CD4-positive, alpha-beta memory T cell (primary cell): Measurements from ENCODE around the gene MAST2. TPM values are rescaled to one million over a fixed set of nuclear protein-coding genes. Genes with fewer than 3 reads are reported as not detected.
A peak's percentile ranks its signal among the peaks of the same experiment; 100 is the strongest.
"Not testable (repeated sequence)": the region's sequence is repeated elsewhere in the genome, so short reads cannot be mapped to it uniquely, and the experiment has no call there.

ENCODE experiments used
- CTCF ChIA-PET: fragments of 350-600 bp; sonication (Branson Sonifier 250); formaldehyde crosslinking; loops from one replicate; lab custom pipeline; 2021; ENCODE audit warnings: inconsistent platforms; ENCODE audit not compliant: partially characterized antibody; lab: Charles Lee
- POLR2A ChIA-PET: fragments of 350-600 bp; sonication (Branson Sonifier 250); formaldehyde crosslinking; loops from one replicate; lab custom pipeline; 2021; ENCODE audit not compliant: partially characterized antibody; lab: Charles Lee
- DNase-seq, 5 donors: peaks; one replicate each; pipeline versions ENCODE4 v3.0.0 to v3.0.0-alpha.2; 2020 to 2022; ENCODE audit warnings: mixed read lengths in 1 of 5
- H3K27ac ChIP-seq: one replicate; pipeline ENCODE4 v1.7.0; 2013; ENCODE audit warnings: low read depth, low read length
- H3K27me3 ChIP-seq: 2 replicates; pipeline ENCODE4 v1.7.0; 2013; ENCODE audit warnings: mild to moderate bottlenecking, low read length, moderate library complexity; ENCODE audit not compliant: insufficient read depth
- H3K36me3 ChIP-seq: 2 replicates; pipeline ENCODE4 v1.7.0; 2013; ENCODE audit warnings: mild to moderate bottlenecking, low read length, moderate library complexity; ENCODE audit not compliant: insufficient read depth
- H3K4me1 ChIP-seq: 2 replicates; pipeline ENCODE4 v1.7.0; 2013; ENCODE audit warnings: mild to moderate bottlenecking, low read length, moderate library complexity; ENCODE audit not compliant: insufficient read depth
- H3K4me3 ChIP-seq, 2 donors: one replicate each; pipeline ENCODE4 v1.7.0; 2013; ENCODE audit warnings: low read length in 2 of 2, mild to moderate bottlenecking in 1 of 2
- H3K9me3 ChIP-seq, 2 donors: one replicate each; pipeline ENCODE4 v1.7.0; 2013; ENCODE audit warnings: low read length in 2 of 2, control low read depth in 1 of 2; ENCODE audit not compliant: control insufficient read depth in 1 of 2
- H3K27ac Mint-ChIP-seq, 7 donors: one replicate each; pipeline ENCODE4 v1.8.0; 2020 to 2021; ENCODE audit warnings: mixed read lengths in 7 of 7, mild to moderate bottlenecking in 6 of 7, inconsistent platforms in 3 of 7, moderate library complexity in 3 of 7
- H3K27me3 Mint-ChIP-seq, 2 donors: one replicate each; pipeline ENCODE4 v1.8.0; 2020 to 2021; ENCODE audit warnings: mixed read lengths in 2 of 2
- H3K36me3 Mint-ChIP-seq, 2 donors: one replicate each; pipeline ENCODE4 v1.8.0; 2020 to 2021; ENCODE audit warnings: mixed read lengths in 2 of 2, inconsistent platforms in 1 of 2, mild to moderate bottlenecking in 1 of 2
- H3K4me1 Mint-ChIP-seq, 4 donors: one replicate each; pipeline ENCODE4 v1.8.0; 2020 to 2021; ENCODE audit warnings: mixed read lengths in 4 of 4, mild to moderate bottlenecking in 1 of 4
- H3K4me3 Mint-ChIP-seq, 8 donors: one replicate each; pipeline ENCODE4 v1.8.0; 2020 to 2021; ENCODE audit warnings: mixed read lengths in 8 of 8, mild to moderate bottlenecking in 7 of 8, moderate library complexity in 6 of 8, inconsistent platforms in 3 of 8
- H3K9me3 Mint-ChIP-seq, 8 donors: one replicate each; pipeline ENCODE4 v1.8.0; 2020 to 2021; ENCODE audit warnings: mixed read lengths in 8 of 8, mild to moderate bottlenecking in 5 of 8, inconsistent platforms in 3 of 8, moderate library complexity in 1 of 8
- intact Hi-C: fragments of 100-400 bp; cut with micrococcal nuclease; formaldehyde crosslinking; loops from one replicate; pipeline ENCODE4 v1.15.1; 2023
- polyA plus RNA-seq, 2 donors: library from polyadenylated mRNA; unstranded; fragments of 300-500 nt; fragmentation: Illumina TruSeq; gene quantifications; one replicate each; pipeline ENCODE4 v1.2.3, GENCODE V29; 2021
- total RNA-seq, 2 experiments: library from RNA; stranded (reverse); gene quantifications; one replicate each; pipeline ENCODE4 v1.2.3, GENCODE V29; 2021

Gene MAST2
- total and polyA plus RNA-seq, 4 experiments from 2014 or later: 0.65 to 9.9 (median 4.3) TPM

DNA sequence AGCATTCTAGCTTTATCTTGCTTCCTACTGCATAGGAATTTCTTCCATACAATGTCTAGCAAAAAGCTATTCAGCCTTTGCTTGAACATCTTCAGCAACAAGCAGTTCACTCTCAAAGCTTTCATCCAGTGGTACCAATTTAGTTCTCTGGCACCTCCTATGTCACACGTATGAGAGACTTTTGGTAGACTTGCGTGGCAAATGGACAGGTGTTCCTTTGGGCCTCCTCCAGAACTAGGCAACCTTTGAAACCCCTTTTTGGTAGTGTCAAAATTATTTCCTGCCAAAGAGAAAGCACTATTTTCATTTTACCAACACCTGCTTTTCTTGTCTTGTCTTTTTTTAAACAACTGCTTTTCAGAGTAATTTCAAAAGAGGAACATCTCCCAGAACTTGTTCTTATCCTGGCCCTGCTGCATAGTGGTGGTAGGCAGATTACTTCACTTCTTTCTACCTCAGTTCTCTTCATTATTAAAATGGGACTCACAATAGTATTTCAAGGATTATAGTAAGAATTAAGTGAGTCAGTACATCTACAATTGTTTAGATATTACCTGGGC is 122.4 kb downstream of the MAST2 start:
- H3K27me3 Mint-ChIP-seq: no peaks in the 10 kb centered on the region
- CTCF ChIA-PET: no interaction called here
- H3K9me3 ChIP-seq: no peaks in the 10 kb centered on the region
- H3K4me1 ChIP-seq: peaks cover 6% of the 10 kb centered on the region
- no peak for DNase-seq
- H3K36me3 ChIP-seq: no peaks in the 10 kb centered on the region
- peak overlapping the region in 1 of 8 donors; percentile 58 for H3K4me3 Mint-ChIP-seq
- no peaks in the 10 kb centered on the region for H3K9me3 Mint-ChIP-seq
- no peak overlapping the region for H3K27ac Mint-ChIP-seq
- intact Hi-C loops: no loop called here
- H3K27ac ChIP-seq: no peak overlapping the region
- H3K4me1 Mint-ChIP-seq: peaks cover 9 to 11% (median 9%) of the 10 kb centered on the region in 4 donors
- POLR2A ChIA-PET: no interaction called here
- no peaks in the 10 kb centered on the region for H3K27me3 ChIP-seq
- no peaks in the 10 kb centered on the region for H3K36me3 Mint-ChIP-seq
- H3K4me3 ChIP-seq: no peak overlapping the region

DNA sequence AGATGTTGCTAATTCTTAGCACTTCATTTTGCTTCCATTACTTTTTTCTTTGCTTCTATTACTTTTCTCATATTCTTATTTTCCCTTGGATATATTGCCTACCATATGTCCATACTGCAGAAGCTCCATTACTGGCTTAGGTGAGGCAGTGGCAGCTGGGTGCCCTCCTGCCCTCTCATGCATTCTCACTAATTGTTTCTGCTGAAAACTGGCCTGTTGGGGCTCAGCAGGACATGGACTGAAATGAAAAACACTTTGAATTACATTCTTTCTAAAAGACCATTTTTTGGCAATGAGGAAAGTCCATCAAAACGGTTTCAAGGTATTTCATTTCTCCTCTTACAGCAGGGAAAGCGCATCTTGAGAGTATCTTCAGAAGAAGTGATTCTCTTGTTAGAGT is 122.9 kb downstream of the MAST2 start:
- H3K4me1 Mint-ChIP-seq: peaks cover 9 to 11% (median 9%) of the 10 kb centered on the region in 4 donors
- Histone ChIP-seq H3K27ac (no peak overlapping the region), H3K4me3 (no peak overlapping the region), H3K36me3 (no peaks in the 10 kb centered on the region), H3K9me3 (no peaks in the 10 kb centered on the region), H3K4me1 (peaks cover 6% of the 10 kb centered on the region), H3K27me3 (no peaks in the 10 kb centered on the region)
- no peak for DNase-seq
- ChIA-PET POLR2A (no interaction called here), CTCF (no interaction called here)
- no peaks in the 10 kb centered on the region for H3K27me3 Mint-ChIP-seq
- H3K4me3 Mint-ChIP-seq: peak overlapping the region in 1 of 8 donors; percentile 58
- H3K27ac Mint-ChIP-seq: peak overlapping the region in 1 of 7 donors; percentile 57
- intact Hi-C loops: no loop called here
- H3K9me3 Mint-ChIP-seq: no peaks in the 10 kb centered on the region
- H3K36me3 Mint-ChIP-seq: no peaks in the 10 kb centered on the region

- H3K36me3 Mint-ChIP-seq, CTCF ChIA-PET, H3K27ac ChIP-seq, H3K9me3 Mint-ChIP-seq, H3K4me3 ChIP-seq, H3K27me3 Mint-ChIP-seq, DNase-seq, H3K4me3 Mint-ChIP-seq, H3K27me3 ChIP-seq, H3K4me1 ChIP-seq, H3K9me3 ChIP-seq, intact Hi-C loops, H3K27ac Mint-ChIP-seq, H3K36me3 ChIP-seq, POLR2A ChIA-PET: not testable (repeated sequence)
- H3K4me1 Mint-ChIP-seq: peaks cover 9 to 11% (median 9%) of the 10 kb centered on the region in 4 donors
Observed at GRCh38 chr1:45927231-45927915, 124.0 kb downstream of the MAST2 start.

GRCh38 chr1:45928486-45929205 is 125.2 kb downstream of the MAST2 start:
- Histone ChIP-seq H3K27me3 (no peaks in the 10 kb centered on the region), H3K36me3 (no peaks in the 10 kb centered on the region), H3K4me3 (no peak overlapping the region), H3K4me1 (peaks cover 6% of the 10 kb centered on the region), H3K9me3 (no peaks in the 10 kb centered on the region), H3K27ac (no peak overlapping the region)
- ChIA-PET POLR2A (no interaction called here), CTCF (no interaction called here)
- no peaks in the 10 kb centered on the region for H3K36me3 Mint-ChIP-seq
- no peak for DNase-seq
- H3K4me1 Mint-ChIP-seq: peaks cover 9 to 11% (median 9%) of the 10 kb centered on the region in 4 donors
- H3K27ac Mint-ChIP-seq: peak overlapping the region in 4 of 7 donors; percentile 11 to 65 (median 37)
- H3K4me3 Mint-ChIP-seq: no peak overlapping the region
- intact Hi-C loops: no loop called here
- no peaks in the 10 kb centered on the region for H3K9me3 Mint-ChIP-seq
- no peaks in the 10 kb centered on the region for H3K27me3 Mint-ChIP-seq

- peak overlapping the region in 3 of 7 donors; percentile 4 to 57 (median 48) for H3K27ac Mint-ChIP-seq
- CTCF ChIA-PET: no interaction called here
Observed at GRCh38 chr1:45929257-45929687, 125.9 kb downstream of the MAST2 start.

GRCh38 chr1:45930258-45931150 is 127.1 kb downstream of the MAST2 start:
- CTCF ChIA-PET: no interaction called here
- H3K9me3 Mint-ChIP-seq: no peaks in the 10 kb centered on the region
- no peak overlapping the region for H3K27ac Mint-ChIP-seq
- Histone ChIP-seq H3K4me3 (no peak overlapping the region), H3K27me3 (no peaks in the 10 kb centered on the region), H3K9me3 (no peaks in the 10 kb centered on the region), H3K36me3 (no peaks in the 10 kb centered on the region), H3K27ac (no peak overlapping the region), H3K4me1 (peaks cover 6% of the 10 kb centered on the region)
- no peak overlapping the region for H3K4me3 Mint-ChIP-seq
- H3K4me1 Mint-ChIP-seq: peaks cover 9 to 11% (median 9%) of the 10 kb centered on the region in 4 donors
- POLR2A ChIA-PET: interaction anchor here (0.6 kb wide), 1 partner anchor 738 kb away, joined by 3 read pairs; no protein-coding TSS in a partner anchor
- DNase-seq: no peak
- H3K27me3 Mint-ChIP-seq: no peaks in the 10 kb centered on the region
- H3K36me3 Mint-ChIP-seq: no peaks in the 10 kb centered on the region
- intact Hi-C loops: no loop called here

More at GRCh38 chr1:45929257-45929687, 125.9 kb downstream of the MAST2 start:
- H3K4me3 Mint-ChIP-seq: no peak overlapping the region
- no peaks in the 10 kb centered on the region for H3K36me3 Mint-ChIP-seq
- Histone ChIP-seq H3K36me3 (no peaks in the 10 kb centered on the region), H3K27me3 (no peaks in the 10 kb centered on the region), H3K4me1 (peaks cover 6% of the 10 kb centered on the region), H3K4me3 (no peak overlapping the region), H3K9me3 (no peaks in the 10 kb centered on the region), H3K27ac (no peak overlapping the region)
- no peaks in the 10 kb centered on the region for H3K9me3 Mint-ChIP-seq
- POLR2A ChIA-PET: no interaction called here
- intact Hi-C loops: no loop called here
- H3K4me1 Mint-ChIP-seq: peaks cover 9 to 11% (median 9%) of the 10 kb centered on the region in 4 donors
- DNase-seq: no peak
- H3K27me3 Mint-ChIP-seq: no peaks in the 10 kb centered on the region
